Fibroblast of the aortic adventitia (primary cell): ENCODE measurements around the gene ARPP19. TPM values are rescaled to one million over a fixed set of nuclear protein-coding genes. Genes with fewer than 3 reads are reported as not detected.
A peak's percentile ranks its signal among the peaks of the same experiment; 100 is the strongest.
"Not testable (repeated sequence)": the region's sequence is repeated elsewhere in the genome, so short reads cannot be mapped to it uniquely, and the experiment has no call there.

ENCODE experiments used
- DNase-seq: peaks from one replicate; pipeline ENCODE4 v3.0.0-alpha.2; 2010; ENCODE audit warnings: low read depth
- H3K4me3 ChIP-seq: 2 replicates; pipeline ENCODE4 v1.5.1; 2011; ENCODE audit warnings: low read depth, mild to moderate bottlenecking, control low read depth, low read length, moderate library complexity
- CTCF ChIP-seq: IDR thresholded peaks from 2 replicates; pipeline ENCODE4 v1.5.1; 2011; ENCODE audit warnings: mild to moderate bottlenecking, low read length, control low read depth, inconsistent platforms; ENCODE audit not compliant: insufficient read depth
- total RNA-seq: library from RNA; depleted of rRNA; stranded (reverse); fragments of >200 nt; gene quantifications from 2 replicates; pipeline ENCODE4 v1.2.3, GENCODE V29; 2012; ENCODE audit warnings: low replicate concordance

The ARPP19 gene
- total RNA-seq, 1 donor: 168 TPM

- no peak for DNase-seq
- H3K4me3 ChIP-seq: no peak overlapping the region
- TF ChIP-seq CTCF: no peak
Measured at GRCh38 chr15:52559022-52559421, 9.8 kb downstream of the ARPP19 start.

DNA sequence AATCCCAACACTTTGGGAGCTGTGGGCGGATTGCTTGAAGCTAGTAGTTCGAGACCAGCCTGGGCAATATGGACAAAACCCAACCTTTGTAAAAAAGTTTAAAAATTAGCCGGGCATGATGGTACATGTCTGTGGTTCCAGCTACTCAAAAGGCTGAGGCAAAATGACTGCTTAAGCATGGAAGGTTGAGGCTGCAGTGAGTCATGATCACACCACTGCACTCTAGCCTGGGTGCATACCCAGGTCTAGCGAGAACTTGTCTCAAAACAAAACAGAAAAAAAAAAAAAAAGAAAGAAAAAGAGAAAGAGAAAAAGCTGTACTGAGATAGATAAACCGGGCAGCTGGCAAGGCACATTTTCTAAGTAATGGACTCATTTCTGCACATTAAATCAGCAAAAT lies 10.6 kb downstream of the ARPP19 start:
- TF ChIP-seq CTCF: no peak
- H3K4me3 ChIP-seq: no peak overlapping the region
- peak; percentile 47 for DNase-seq

- no peak overlapping the region for H3K4me3 ChIP-seq
- DNase-seq: peak; percentile 28
- no peak for TF ChIP-seq CTCF
Measured at GRCh38 chr15:52557274-52557641, 11.6 kb downstream of the ARPP19 start.

DNA sequence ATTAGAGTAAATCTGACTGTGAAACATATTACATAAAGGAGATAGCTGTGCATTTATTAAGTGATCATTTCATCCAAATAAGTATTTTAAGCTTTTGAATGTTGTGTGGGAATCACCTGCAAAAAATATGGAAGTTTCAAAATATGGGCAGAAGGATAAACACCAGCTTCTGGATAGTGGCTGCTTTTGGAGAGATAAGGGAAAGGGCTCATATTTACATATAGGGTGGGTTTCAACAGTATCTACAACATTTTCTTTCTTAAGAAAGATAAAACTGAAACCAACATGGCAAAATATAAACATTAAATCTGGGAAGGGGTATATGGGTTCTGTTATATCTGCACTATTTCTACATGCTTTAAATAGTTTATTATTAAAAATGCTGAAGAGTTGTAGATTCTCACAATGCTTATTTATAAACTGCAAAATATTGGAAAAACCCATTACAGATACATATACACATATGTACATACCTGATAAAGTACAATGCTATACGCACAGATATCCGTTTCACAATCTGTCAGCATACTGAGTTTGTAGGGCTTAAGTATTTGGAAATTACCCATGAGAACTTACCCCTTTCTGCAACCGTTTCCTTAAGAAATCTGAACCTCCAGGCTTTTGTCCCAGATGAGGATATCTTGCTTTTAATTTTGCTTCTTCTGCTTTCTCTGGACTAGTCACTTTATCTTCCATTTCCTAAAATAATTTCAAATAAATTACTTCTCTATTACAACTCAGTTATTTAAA lies 12.1 kb downstream of the ARPP19 start:
- TF ChIP-seq CTCF: no peak
- DNase-seq: no peak
- H3K4me3 ChIP-seq: no peak overlapping the region

- DNase-seq: no peak
- no peak overlapping the region for H3K4me3 ChIP-seq
- TF ChIP-seq CTCF: no peak
Measured at GRCh38 chr15:52552303-52552702, 16.5 kb downstream of the ARPP19 start.

DNA sequence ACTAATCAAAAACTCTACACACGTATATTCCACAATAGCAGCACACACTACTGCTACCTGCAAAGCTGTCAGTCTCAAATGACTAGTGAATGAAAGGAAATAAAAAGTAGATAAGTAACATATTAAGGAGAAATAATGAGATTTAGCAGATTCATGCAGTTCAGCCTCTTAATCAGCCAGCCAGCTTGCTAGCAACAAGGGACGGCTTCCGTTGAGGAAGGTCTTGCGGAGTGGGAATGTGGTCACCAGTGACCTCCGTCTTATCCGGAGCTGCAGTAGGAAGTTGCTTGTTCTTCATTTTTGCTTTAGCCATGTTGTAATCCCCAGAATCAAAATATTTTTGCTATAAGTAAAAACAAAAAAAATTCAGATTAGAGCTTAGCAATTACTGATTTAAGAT lies 17.1 kb downstream of the ARPP19 start:
- no peak for DNase-seq
- no peak for TF ChIP-seq CTCF
- no peak overlapping the region for H3K4me3 ChIP-seq

DNA sequence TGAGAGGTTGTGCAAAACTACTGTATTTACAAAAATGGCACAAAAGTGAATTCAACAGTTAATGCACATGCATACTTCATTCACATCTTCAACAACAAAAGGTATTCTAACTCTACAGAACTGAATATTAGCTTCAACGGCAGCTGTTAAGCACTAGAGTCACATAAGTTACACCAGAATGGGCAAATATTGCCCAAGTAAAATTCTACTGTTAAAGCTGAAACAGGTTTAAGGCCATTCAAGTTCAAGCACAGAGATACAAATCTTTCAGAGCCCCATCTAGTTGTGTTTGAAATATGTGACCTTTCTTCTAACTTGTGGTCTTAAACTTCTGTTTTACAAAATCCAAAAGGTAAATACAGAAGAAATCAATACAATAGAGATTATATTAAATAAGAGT lies 17.6 kb downstream of the ARPP19 start:
- H3K4me3 ChIP-seq, DNase-seq: not testable (repeated sequence)
